ENCODE results near the gene ZSWIM6. TPM values are rescaled to one million over a fixed set of nuclear protein-coding genes. Genes with fewer than 3 reads are reported as not detected.

Gene ZSWIM6
- total RNA-seq, 1 donor from 2014 or later: 40.1 TPM

- FAIRE-seq (no peak), DNase-seq (ENCODE audit: low read depth) (no peak)
- Mint-ChIP-seq H3K27ac (ENCODE audit: unreplicated experiment) (no peak overlapping the region), H3K27me3 (ENCODE audit: low read depth, unreplicated experiment) (no peaks in the 10 kb centered on the region), H3K4me3 (ENCODE audit: unreplicated experiment) (no peak overlapping the region), H3K4me1 (ENCODE audit: low read depth, unreplicated experiment) (peaks cover 50% of the 10 kb centered on the region), H3K36me3 (ENCODE audit: low read depth, unreplicated experiment) (no peaks in the 10 kb centered on the region), H3K9me3 (ENCODE audit: unreplicated experiment) (no peaks in the 10 kb centered on the region)
- peaks cover 16% of the 10 kb centered on the region for H3K4me1 ChIP-seq (ENCODE audit: insufficient read depth, low read length)
- H3K4me2 ChIP-seq (ENCODE audit: low read length): no peak overlapping the region
- H3K27ac ChIP-seq (ENCODE audit: low read depth, low read length): no peak overlapping the region
- H3K79me2 ChIP-seq (ENCODE audit: insufficient read depth, low read length): peaks cover 93% of the 10 kb centered on the region
- H3K27me3 ChIP-seq (ENCODE audit: insufficient read depth, low read length): no peaks in the 10 kb centered on the region
- no peak overlapping the region for H3K9ac ChIP-seq (ENCODE audit: low read length)
- TF ChIP-seq EZH2 (IDR thresholded peaks at IDR 0.05; ENCODE audit: insufficient read depth, low read length): no peak
- TF ChIP-seq, protein P1, sequence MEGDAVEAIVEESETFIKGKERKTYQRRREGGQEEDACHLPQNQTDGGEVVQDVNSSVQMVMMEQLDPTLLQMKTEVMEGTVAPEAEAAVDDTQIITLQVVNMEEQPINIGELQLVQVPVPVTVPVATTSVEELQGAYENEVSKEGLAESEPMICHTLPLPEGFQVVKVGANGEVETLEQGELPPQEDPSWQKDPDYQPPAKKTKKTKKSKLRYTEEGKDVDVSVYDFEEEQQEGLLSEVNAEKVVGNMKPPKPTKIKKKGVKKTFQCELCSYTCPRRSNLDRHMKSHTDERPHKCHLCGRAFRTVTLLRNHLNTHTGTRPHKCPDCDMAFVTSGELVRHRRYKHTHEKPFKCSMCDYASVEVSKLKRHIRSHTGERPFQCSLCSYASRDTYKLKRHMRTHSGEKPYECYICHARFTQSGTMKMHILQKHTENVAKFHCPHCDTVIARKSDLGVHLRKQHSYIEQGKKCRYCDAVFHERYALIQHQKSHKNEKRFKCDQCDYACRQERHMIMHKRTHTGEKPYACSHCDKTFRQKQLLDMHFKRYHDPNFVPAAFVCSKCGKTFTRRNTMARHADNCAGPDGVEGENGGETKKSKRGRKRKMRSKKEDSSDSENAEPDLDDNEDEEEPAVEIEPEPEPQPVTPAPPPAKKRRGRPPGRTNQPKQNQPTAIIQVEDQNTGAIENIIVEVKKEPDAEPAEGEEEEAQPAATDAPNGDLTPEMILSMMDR (IDR thresholded peaks at IDR 0.05; ENCODE audit: insufficient read depth, low read depth, low read length): no peak
- H2AFZ ChIP-seq (ENCODE audit: low read depth, low read length): no peak overlapping the region
- no peak overlapping the region for H3K4me3 ChIP-seq (ENCODE audit: insufficient read depth, low read depth, low read length)
- H3K36me3 ChIP-seq (ENCODE audit: insufficient read depth, low read length): no peaks in the 10 kb centered on the region
- H4K20me1 ChIP-seq (ENCODE audit: insufficient read depth, low read length): peaks cover 83% of the 10 kb centered on the region
- H3K9me3 ChIP-seq (ENCODE audit: insufficient read depth, low read depth, low read length): no peaks in the 10 kb centered on the region
Observed at GRCh38 chr5:61463596-61463995, 131.5 kb downstream of the ZSWIM6 start.

DNA sequence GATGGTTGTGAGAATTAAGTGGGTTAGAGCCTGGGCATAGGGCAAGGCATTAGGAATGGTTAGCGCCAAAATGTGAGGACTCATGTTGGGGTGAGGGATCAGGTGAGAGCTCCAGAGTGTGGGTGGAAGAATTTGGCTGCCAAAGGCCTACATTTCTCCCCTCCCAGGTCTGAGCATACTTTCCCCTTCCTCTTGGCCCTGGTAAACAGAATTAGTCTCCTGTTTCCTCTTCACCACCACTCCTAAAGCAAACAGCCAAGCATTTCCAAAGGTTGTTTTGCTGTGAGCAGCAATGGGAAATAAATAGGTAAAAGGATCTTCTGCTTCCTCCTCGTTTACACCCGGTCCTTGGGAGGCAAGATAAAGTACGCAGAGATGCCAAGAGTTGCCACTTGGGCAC, 132.5 kb downstream of the ZSWIM6 start:
- H3K27ac ChIP-seq (ENCODE audit: low read depth, low read length): no peak overlapping the region
- no peak overlapping the region for H3K4me3 ChIP-seq (ENCODE audit: insufficient read depth, low read depth, low read length)
- no peak overlapping the region for H3K9ac ChIP-seq (ENCODE audit: low read length)
- no peak overlapping the region for H3K4me3 Mint-ChIP-seq (ENCODE audit: unreplicated experiment)
- TF ChIP-seq EZH2 (IDR thresholded peaks at IDR 0.05; ENCODE audit: insufficient read depth, low read length): no peak
- TF ChIP-seq, protein P1 (IDR thresholded peaks at IDR 0.05; ENCODE audit: insufficient read depth, low read depth, low read length): no peak
- peaks cover 16% of the 10 kb centered on the region for H3K4me1 ChIP-seq (ENCODE audit: insufficient read depth, low read length)
- H3K27me3 Mint-ChIP-seq (ENCODE audit: low read depth, unreplicated experiment): no peaks in the 10 kb centered on the region
- H3K27me3 ChIP-seq (ENCODE audit: insufficient read depth, low read length): no peaks in the 10 kb centered on the region
- no peaks in the 10 kb centered on the region for H3K36me3 Mint-ChIP-seq (ENCODE audit: low read depth, unreplicated experiment)
- DNase-seq (ENCODE audit: low read depth): no peak
- H3K9me3 ChIP-seq (ENCODE audit: insufficient read depth, low read depth, low read length): no peaks in the 10 kb centered on the region
- peaks cover 85% of the 10 kb centered on the region for H4K20me1 ChIP-seq (ENCODE audit: insufficient read depth, low read length)
- peaks cover 55% of the 10 kb centered on the region for H3K4me1 Mint-ChIP-seq (ENCODE audit: low read depth, unreplicated experiment)
- H3K9me3 Mint-ChIP-seq (ENCODE audit: unreplicated experiment): no peaks in the 10 kb centered on the region
- no peaks in the 10 kb centered on the region for H3K36me3 ChIP-seq (ENCODE audit: insufficient read depth, low read length)
- H3K79me2 ChIP-seq (ENCODE audit: insufficient read depth, low read length): peaks cover 94% of the 10 kb centered on the region
- no peak for FAIRE-seq
- H3K27ac Mint-ChIP-seq (ENCODE audit: unreplicated experiment): no peak overlapping the region
- H2AFZ ChIP-seq (ENCODE audit: low read depth, low read length): no peak overlapping the region
- peak overlapping the region; percentile 3 for H3K4me2 ChIP-seq (ENCODE audit: low read length)

DNA sequence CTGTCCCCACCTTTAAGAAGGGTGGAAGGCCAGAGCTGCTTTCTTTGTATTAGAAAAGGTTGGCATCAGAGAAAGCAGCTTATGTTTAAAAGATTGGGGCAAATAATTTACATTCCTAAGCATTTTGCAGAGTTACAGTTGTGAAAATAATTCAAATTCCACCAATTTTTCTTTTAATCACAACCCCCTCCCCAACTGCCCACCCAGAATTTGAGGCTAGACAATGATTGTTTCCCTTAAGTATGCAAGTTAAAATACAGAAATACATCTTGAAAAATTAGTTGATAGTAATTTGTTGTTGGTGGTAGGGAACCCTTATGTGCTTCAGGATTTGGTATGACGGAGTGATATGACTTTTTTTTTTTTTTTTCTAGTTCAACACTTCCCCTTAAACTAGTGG, 133.0 kb downstream of the ZSWIM6 start:
- H2AFZ ChIP-seq (ENCODE audit: low read depth, low read length): no peak overlapping the region
- H3K9ac ChIP-seq (ENCODE audit: low read length): no peak overlapping the region
- Mint-ChIP-seq H3K36me3 (ENCODE audit: low read depth, unreplicated experiment) (no peaks in the 10 kb centered on the region), H3K4me3 (ENCODE audit: unreplicated experiment) (no peak overlapping the region), H3K27me3 (ENCODE audit: low read depth, unreplicated experiment) (no peaks in the 10 kb centered on the region), H3K9me3 (ENCODE audit: unreplicated experiment) (no peaks in the 10 kb centered on the region), H3K27ac (ENCODE audit: unreplicated experiment) (no peak overlapping the region), H3K4me1 (ENCODE audit: low read depth, unreplicated experiment) (peaks cover 57% of the 10 kb centered on the region)
- H3K4me3 ChIP-seq (ENCODE audit: insufficient read depth, low read depth, low read length): no peak overlapping the region
- H3K9me3 ChIP-seq (ENCODE audit: insufficient read depth, low read depth, low read length): no peaks in the 10 kb centered on the region
- H3K27ac ChIP-seq (ENCODE audit: low read depth, low read length): no peak overlapping the region
- H3K36me3 ChIP-seq (ENCODE audit: insufficient read depth, low read length): no peaks in the 10 kb centered on the region
- no peak for DNase-seq (ENCODE audit: low read depth)
- peak overlapping the region; percentile 3 for H3K4me2 ChIP-seq (ENCODE audit: low read length)
- H4K20me1 ChIP-seq (ENCODE audit: insufficient read depth, low read length): peaks cover 83% of the 10 kb centered on the region
- no peak for FAIRE-seq
- TF ChIP-seq, protein P1 (IDR thresholded peaks at IDR 0.05; ENCODE audit: insufficient read depth, low read depth, low read length): no peak
- TF ChIP-seq EZH2 (IDR thresholded peaks at IDR 0.05; ENCODE audit: insufficient read depth, low read length): no peak
- H3K27me3 ChIP-seq (ENCODE audit: insufficient read depth, low read length): no peaks in the 10 kb centered on the region
- H3K4me1 ChIP-seq (ENCODE audit: insufficient read depth, low read length): peaks cover 16% of the 10 kb centered on the region
- H3K79me2 ChIP-seq (ENCODE audit: insufficient read depth, low read length): peaks cover 94% of the 10 kb centered on the region
